Spleen (tissue), 7 donors: ENCODE results near the gene VCP.

Experiments
- CTCF ChIP-seq, 11 experiments: fragments of 200-600 bp in 7 of 11; fragments of 450-650 bp in 4 of 11; sonication (generic) in 4 of 11; IDR thresholded peaks in 8 of 11; conservative IDR thresholded peaks in 3 of 11; 1 replicate in 7 of 11; 2 replicates in 4 of 11; pipeline versions ENCODE4 v1.4.0 to v1.8.0; 2016 to 2021; ENCODE audit warnings: antibody characterized with exemption in 11 of 11, inconsistent platforms in 4 of 11, mild to moderate bottlenecking in 1 of 11
- POLR2A ChIP-seq, 3 donors: fragments of 450-650 bp; IDR thresholded peaks; one replicate each; pipeline ENCODE4 v1.5.1; 2017; ENCODE audit warnings: antibody characterized with exemption in 3 of 3, mild to moderate bottlenecking in 1 of 3
- POLR2AphosphoS5 ChIP-seq, 3 donors: sonication (generic); formaldehyde crosslinking; IDR thresholded peaks; one replicate each; pipeline ENCODE4 v1.5.1; 2017; ENCODE audit warnings: antibody characterized with exemption in 3 of 3
- donor health status: DM: no; HTN: no; CAD: no; lungs with moderate emphysema.
- donor health status: DM: no; HTN: no; CAD: no.
- donor health status: DM: no; HTN: no; CAD: no.

- TF ChIP-seq POLR2A (IDR thresholded peaks at IDR 0.05): no peak
- no peak for TF ChIP-seq CTCF (IDR thresholded peaks at IDR 0.05 in 8 of 11, conservative IDR thresholded peaks at IDR 0.05 in 3 of 11)
- TF ChIP-seq POLR2AphosphoS5 (IDR thresholded peaks at IDR 0.05): peak in 1 of 3 donors; percentile 5
Measured at GRCh38 chr9:35048511-35048910, 23.9 kb downstream of the VCP start.
